ENCODE measurements around the gene ZYG11B. TPM values are rescaled to one million over a fixed set of nuclear protein-coding genes. Genes with fewer than 3 reads are reported as not detected.
"Not testable (repeated sequence)": the region's sequence is repeated elsewhere in the genome, so short reads cannot be mapped to it uniquely, and the experiment has no call there.

ZYG11B gene
- total RNA-seq, 1 donor from 2014 or later = 10.2 TPM

DNA sequence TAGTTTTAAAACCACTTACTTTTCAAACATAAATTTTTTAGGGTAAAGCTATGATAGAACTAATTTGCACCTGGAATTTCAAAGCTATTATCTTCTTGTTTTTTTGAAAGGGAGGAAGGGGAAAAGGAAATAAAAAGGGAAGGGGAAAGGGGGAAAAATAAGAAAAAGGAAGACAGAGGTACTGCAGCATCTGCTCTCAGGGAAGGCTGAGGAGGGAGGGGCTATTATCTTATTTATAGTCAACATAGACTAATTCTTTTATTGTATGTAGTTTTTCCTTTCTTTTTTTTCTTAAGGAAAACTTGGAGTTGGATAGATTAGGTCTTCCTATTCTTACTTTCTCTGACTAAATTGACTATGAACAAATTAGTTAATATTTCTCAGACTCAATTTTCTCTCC is 74.8 kb downstream of the ZYG11B start:
- no peak overlapping the region for H3K27ac Mint-ChIP-seq
- no peaks in the 10 kb centered on the region for H3K9me3 Mint-ChIP-seq
- no peaks in the 10 kb centered on the region for H3K4me1 Mint-ChIP-seq
- no peak overlapping the region for H3K4me3 Mint-ChIP-seq
- no peaks in the 10 kb centered on the region for H3K27me3 Mint-ChIP-seq
- intact Hi-C loops (cut with micrococcal nuclease) = no loop called here
- no peak for DNase-seq
- H3K36me3 Mint-ChIP-seq (ENCODE audit: low read depth) = peaks cover 5% of the 10 kb centered on the region

DNA sequence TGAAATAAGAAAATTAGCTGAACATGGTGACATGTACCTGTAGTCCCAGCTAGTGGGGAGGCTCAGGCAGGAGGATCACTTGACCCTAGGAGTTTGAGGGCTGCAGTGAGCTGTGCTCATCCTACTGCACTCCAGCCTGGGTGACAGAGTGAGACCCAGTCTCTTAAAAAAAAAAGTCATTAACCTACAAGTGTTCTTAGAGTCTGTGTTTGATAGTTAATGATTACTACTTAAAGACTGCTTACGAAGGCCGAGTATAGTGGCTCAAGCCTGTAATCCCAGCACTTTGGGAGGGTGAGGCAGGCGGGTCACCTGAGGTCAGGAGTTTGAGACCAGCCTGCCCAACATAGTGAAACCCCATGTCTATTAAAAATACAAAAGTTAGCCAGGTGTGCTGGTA is 77.8 kb downstream of the ZYG11B start:
- DNase-seq; H3K27ac Mint-ChIP-seq; H3K4me3 Mint-ChIP-seq; H3K36me3 Mint-ChIP-seq (ENCODE audit: low read depth); H3K9me3 Mint-ChIP-seq; intact Hi-C loops (cut with micrococcal nuclease); H3K4me1 Mint-ChIP-seq; H3K27me3 Mint-ChIP-seq: not testable (repeated sequence)

DNA sequence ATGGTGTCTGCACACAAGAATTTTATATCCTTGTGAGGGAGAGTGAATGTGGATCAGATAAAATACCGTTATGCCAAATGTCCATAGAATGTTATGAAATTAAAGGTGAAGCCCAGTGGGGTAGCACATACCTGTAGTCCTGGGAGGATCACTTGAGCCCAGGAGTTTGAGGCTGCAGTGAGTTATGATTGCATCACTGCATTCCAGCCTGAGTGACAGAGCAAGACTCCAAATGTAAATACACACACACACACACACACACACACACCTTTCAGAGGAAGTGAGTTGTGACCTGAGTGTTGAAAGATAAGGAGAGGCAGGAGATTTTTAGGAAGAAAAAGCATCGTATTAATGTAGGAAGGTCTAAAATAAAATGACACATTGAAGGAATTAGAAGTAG is 88.2 kb downstream of the ZYG11B start:
- Mint-ChIP-seq H3K27ac (no peak overlapping the region), H3K27me3 (no peaks in the 10 kb centered on the region), H3K4me3 (no peak overlapping the region), H3K9me3 (no peaks in the 10 kb centered on the region), H3K36me3 (ENCODE audit: low read depth) (peaks cover 12% of the 10 kb centered on the region), H3K4me1 (no peaks in the 10 kb centered on the region)
- DNase-seq = no peak
- intact Hi-C loops (cut with micrococcal nuclease) = no loop called here

DNA sequence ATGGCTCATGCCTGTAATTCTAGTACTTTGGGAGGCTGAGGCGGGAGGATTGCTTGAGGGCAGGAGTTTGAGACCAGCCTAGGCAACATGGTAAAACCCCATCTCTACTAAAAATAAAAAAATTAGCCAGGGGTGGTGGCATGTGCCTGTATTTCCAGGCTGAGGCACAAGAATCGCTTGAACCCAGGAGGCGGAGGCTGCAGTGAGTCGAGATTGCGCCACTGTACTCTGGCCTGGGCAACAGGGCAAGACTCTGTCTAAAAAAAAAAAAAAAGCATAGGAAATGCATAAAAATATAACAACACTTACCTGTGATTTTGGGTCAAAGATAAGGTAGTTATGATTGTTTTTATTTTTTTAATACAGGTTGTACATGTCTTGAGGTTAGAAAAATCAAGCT is 94.6 kb downstream of the ZYG11B start:
- DNase-seq; intact Hi-C loops (cut with micrococcal nuclease); H3K9me3 Mint-ChIP-seq; H3K4me1 Mint-ChIP-seq; H3K27me3 Mint-ChIP-seq; H3K27ac Mint-ChIP-seq; H3K4me3 Mint-ChIP-seq: not testable (repeated sequence)
- H3K36me3 Mint-ChIP-seq (ENCODE audit: low read depth) = peaks cover 13% of the 10 kb centered on the region

DNA sequence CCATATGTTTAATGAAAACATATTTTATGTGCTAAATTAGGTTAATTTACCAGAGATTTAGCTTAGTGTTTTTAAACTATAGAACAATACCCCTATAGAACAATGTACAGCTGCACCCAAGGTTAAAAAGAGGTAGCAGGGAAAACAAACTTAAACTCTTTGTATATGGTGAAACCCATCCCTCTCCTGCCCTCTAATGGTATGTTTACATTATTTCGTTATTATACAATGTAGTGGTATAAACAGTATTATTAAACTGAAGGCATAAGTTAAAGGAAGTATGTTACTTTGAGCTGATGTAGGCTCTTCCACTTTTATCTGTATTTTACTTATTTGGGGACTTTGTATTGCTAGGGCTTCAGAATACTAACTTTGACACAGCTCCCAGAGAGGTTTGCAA is 99.6 kb downstream of the ZYG11B start:
- no peak overlapping the region for H3K27ac Mint-ChIP-seq
- H3K27me3 Mint-ChIP-seq = no peaks in the 10 kb centered on the region
- no peaks in the 10 kb centered on the region for H3K4me1 Mint-ChIP-seq
- H3K4me3 Mint-ChIP-seq = no peak overlapping the region
- intact Hi-C loops (cut with micrococcal nuclease) = loop anchor here (5.0 kb wide), 1 partner anchor 124 kb away; no protein-coding TSS in a partner anchor
- H3K9me3 Mint-ChIP-seq = no peaks in the 10 kb centered on the region
- peaks cover 8% of the 10 kb centered on the region for H3K36me3 Mint-ChIP-seq (ENCODE audit: low read depth)
- no peak for DNase-seq

DNA sequence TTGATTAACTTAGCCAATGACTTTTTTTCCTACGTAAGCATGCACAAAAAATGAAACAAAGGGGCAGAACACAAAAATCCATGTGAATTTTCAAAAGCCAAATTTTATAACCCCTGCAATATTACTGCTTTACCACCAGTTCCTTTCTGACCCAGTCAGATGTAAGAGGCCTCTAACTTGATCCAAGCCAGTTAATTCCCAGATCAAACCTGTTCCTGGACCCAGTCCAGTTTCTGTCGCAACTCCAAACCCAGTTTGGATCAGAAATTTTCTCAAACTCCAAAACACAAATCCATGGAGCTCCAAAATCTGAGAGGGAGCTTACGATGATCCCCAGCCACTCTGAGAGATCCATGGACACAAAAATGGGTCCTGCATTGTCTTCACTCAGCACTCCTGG is 108.5 kb downstream of the ZYG11B start:
- Mint-ChIP-seq H3K36me3 (ENCODE audit: low read depth) (no peaks in the 10 kb centered on the region), H3K9me3 (no peaks in the 10 kb centered on the region), H3K4me3 (no peak overlapping the region), H3K27me3 (peaks cover 4% of the 10 kb centered on the region), H3K27ac (no peak overlapping the region), H3K4me1 (no peaks in the 10 kb centered on the region)
- intact Hi-C loops (cut with micrococcal nuclease) = no loop called here
- no peak for DNase-seq

DNA sequence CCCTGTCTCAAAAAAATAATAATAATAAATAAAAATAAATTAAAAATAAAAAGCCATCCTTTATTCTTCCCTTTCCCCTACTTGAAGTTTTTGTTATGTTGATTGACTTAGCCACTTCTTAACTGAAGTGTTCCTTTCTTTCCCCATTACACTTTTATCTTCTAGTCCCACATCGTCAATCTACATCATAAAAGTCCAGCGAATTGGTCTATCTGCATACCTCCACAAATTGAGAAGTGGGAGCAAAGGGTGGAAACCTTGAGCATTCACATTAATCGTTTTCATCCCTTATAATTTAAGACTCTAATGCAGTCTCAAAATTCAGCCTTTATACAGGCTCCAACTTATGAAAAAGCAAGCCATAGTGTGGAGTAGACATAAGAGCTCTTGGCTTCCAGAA is 109.8 kb downstream of the ZYG11B start:
- intact Hi-C loops (cut with micrococcal nuclease) = no loop called here
- no peak for DNase-seq
- Mint-ChIP-seq H3K9me3 (no peaks in the 10 kb centered on the region), H3K4me3 (no peak overlapping the region), H3K4me1 (peaks cover 2% of the 10 kb centered on the region), H3K36me3 (ENCODE audit: low read depth) (no peaks in the 10 kb centered on the region), H3K27me3 (peaks cover 5% of the 10 kb centered on the region), H3K27ac (no peak overlapping the region)

DNA sequence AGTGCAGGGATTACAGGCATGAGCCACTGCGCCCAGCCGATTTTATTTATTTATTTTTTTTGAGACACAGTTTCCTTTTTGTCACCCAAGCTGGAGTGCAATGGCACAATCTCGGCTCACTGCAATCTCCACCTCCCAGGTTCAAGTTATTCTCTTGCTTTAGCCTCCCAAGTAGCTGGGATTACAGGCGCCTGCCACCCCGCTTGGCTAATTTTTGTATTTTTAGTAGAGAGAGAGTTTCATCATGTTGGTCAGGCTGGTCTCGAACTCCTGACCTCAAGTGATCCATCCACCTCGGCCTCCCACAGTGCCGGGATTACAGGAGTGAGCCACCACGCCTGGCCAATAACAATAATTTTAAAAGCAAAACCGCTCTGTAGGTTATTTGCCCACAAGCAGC is 112.9 kb downstream of the ZYG11B start:
- DNase-seq; H3K36me3 Mint-ChIP-seq (ENCODE audit: low read depth); H3K4me1 Mint-ChIP-seq; H3K4me3 Mint-ChIP-seq; intact Hi-C loops (cut with micrococcal nuclease); H3K27ac Mint-ChIP-seq; H3K9me3 Mint-ChIP-seq: not testable (repeated sequence)
- H3K27me3 Mint-ChIP-seq = peaks cover 19% of the 10 kb centered on the region

DNA sequence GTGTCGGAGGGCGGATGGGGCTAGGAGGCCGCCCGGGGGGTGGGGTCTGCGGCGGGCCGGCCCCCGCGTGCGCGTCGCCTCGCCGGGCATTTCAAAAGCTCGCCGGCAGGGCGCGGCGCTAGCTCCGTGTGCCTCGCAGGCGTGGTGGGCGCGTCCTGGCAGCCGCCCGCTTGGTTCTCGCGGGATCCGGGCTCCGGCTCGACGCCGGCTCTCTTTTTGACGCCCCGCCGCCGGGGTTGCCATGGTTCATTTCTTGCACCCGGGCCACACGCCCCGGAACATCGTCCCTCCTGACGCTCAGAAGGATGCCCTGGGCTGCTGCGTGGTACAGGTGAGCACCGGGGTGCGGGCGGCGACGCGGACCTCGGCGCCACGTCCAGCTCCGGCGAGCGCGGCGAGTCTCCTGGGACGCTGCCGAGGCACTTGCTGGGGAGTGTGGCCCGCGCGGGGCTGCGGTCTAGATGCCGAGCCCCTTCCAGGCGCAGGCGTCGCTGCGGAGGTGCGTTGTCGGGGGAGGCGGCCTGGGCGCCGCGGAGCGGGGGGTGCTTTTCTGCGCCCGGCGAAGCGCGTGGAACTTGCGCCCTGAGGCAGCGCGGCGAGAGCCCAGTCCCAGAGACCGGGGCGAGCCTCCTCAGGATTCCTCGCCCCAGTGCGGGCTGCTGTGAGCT is 116.5 kb downstream of the ZYG11B start, which contains the start of gene ZYG11A:
Gene ZYG11A (plus strand): TSS at position 118 of the 668 bp plus-strand sequence. CDS start 124 bp downstream, at position 242.
- H3K4me3 Mint-ChIP-seq = peak within 1 kb of the TSS; percentile 76
- peak within 1 kb of the TSS; percentile 34 for H3K27ac Mint-ChIP-seq
- peaks cover 8% of the 10 kb centered on the region for H3K4me1 Mint-ChIP-seq
- H3K27me3 Mint-ChIP-seq = peaks cover 27% of the 10 kb centered on the region
- no peaks in the 10 kb centered on the region for H3K9me3 Mint-ChIP-seq
- intact Hi-C loops (cut with micrococcal nuclease) = loop anchor here (5.0 kb wide), 1 partner anchor 140 kb away; no protein-coding TSS in a partner anchor
- no peaks in the 10 kb centered on the region for H3K36me3 Mint-ChIP-seq (ENCODE audit: low read depth)
- DNase-seq = peak; percentile 94

DNA sequence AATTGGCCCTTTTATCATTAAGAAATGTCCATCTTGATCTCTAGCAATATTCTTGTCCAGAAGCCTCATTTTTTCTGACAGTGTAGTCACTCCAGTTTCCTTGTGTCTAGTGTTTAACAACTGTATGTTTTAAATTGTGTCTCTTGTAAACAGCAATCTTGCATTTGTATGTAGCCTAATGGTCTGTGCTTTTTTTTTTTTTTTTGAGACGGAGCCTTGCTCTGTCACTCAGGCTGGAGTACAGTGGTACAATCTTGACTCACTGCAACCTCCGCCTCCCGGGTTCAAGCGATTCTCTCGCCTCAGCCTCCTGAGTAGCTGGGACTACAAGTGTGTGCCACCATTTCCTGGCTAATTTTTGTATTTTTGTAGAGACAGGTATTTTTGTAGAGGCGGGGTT is 118.9 kb downstream of the ZYG11B start:
- H3K4me3 Mint-ChIP-seq; DNase-seq; H3K4me1 Mint-ChIP-seq; intact Hi-C loops (cut with micrococcal nuclease); H3K9me3 Mint-ChIP-seq; H3K36me3 Mint-ChIP-seq (ENCODE audit: low read depth); H3K27ac Mint-ChIP-seq: not testable (repeated sequence)
- peaks cover 27% of the 10 kb centered on the region for H3K27me3 Mint-ChIP-seq

DNA sequence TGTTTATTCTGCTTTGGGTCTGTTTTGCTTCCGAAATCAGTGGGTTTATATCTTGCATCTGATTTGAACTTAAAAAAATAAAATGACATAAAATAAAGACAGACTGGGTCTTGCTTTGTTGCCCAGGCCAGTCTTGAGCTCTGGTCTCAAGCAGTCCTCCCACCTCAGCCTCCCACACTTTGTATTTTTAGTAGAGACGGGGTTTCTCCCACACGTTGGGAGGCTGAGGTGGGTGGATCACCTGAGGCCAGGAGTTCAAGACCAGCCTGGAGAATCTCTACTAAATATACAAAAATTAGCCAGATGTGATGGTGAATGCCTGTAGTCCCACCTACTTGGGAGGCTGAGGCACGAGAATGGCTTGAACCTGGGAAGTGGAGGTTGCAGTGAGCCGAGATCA is 122.2 kb downstream of the ZYG11B start:
- H3K27me3 Mint-ChIP-seq = peaks cover 21% of the 10 kb centered on the region

DNA sequence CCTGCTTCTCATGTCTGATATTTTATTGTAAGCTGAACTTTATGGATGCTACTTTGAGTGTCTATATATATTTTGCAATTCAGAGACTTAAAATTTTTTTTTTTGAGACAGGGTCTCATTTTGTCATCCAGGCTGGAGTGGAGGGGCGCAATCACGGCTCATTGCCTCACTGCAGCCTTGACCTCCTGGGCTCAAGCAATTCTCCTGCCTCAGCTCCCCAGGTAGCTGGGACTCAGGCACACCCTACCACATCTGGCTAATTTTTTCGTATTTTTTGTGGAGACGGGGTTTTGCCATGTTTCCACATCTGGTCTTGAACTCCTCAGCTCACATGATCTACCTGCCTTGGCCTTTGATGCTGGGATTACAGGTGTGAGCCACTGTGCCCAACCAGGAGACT is 124.7 kb downstream of the ZYG11B start:
- Mint-ChIP-seq H3K36me3 (ENCODE audit: low read depth) (no peaks in the 10 kb centered on the region), H3K9me3 (no peaks in the 10 kb centered on the region)
- intact Hi-C loops (cut with micrococcal nuclease) = no loop called here

More for the DNA sequence above, 122.2 kb downstream of the ZYG11B start:
- no peak for DNase-seq
- H3K4me1 Mint-ChIP-seq = peaks cover 5% of the 10 kb centered on the region
- intact Hi-C loops (cut with micrococcal nuclease) = no loop called here
- H3K9me3 Mint-ChIP-seq = no peaks in the 10 kb centered on the region
- H3K27ac Mint-ChIP-seq = no peak overlapping the region
- no peak overlapping the region for H3K4me3 Mint-ChIP-seq
- no peaks in the 10 kb centered on the region for H3K36me3 Mint-ChIP-seq (ENCODE audit: low read depth)

DNA sequence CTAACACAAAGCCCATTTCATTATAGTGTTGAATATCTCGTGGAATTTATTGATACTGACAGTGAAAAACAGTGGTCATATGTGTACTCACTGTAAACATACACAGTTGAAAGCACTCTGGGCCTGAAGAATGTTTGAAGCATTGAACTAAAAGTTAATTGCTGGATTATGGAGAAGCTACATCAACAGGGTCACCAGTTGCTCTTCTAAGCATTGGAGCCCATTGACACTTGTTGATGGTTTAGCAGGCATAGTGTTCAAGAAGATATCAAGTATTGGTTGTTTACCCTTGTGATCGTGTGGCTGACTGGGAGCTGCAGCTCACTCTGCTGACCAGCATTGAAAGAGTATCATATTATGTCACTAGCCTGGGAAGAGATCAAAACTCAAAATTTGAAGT is 126.6 kb downstream of the ZYG11B start:
- no peak overlapping the region for H3K4me3 Mint-ChIP-seq
- no peak for DNase-seq
- no peak overlapping the region for H3K27ac Mint-ChIP-seq

More for the DNA sequence above, 124.7 kb downstream of the ZYG11B start:
- Mint-ChIP-seq H3K27me3 (peaks cover 6% of the 10 kb centered on the region), H3K27ac (no peak overlapping the region), H3K4me1 (no peaks in the 10 kb centered on the region), H3K4me3 (no peak overlapping the region)
- DNase-seq = no peak

DNA sequence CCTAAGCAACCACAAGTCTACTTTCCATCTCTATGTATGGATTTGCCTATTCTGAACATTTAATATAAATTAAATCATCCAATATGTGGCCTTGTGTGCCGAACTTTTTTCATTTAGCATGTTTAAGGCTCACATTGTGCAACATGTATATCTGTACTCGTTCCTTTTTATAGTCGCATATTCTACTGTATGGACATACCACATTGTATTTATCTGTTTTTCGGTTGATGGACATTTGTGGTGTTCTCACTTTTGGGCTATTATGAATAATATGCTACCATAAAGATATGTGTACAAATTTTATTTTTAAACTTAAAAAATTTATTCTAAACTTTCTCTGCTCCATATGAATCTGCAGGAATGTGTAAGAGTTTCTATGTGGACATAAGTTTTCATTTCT is 129.3 kb downstream of the ZYG11B start:
- DNase-seq = no peak
- H3K4me1 Mint-ChIP-seq = no peaks in the 10 kb centered on the region
- H3K4me3 Mint-ChIP-seq = no peak overlapping the region
- H3K27me3 Mint-ChIP-seq = peaks cover 3% of the 10 kb centered on the region
- H3K27ac Mint-ChIP-seq = no peak overlapping the region
- no peaks in the 10 kb centered on the region for H3K36me3 Mint-ChIP-seq (ENCODE audit: low read depth)
- H3K9me3 Mint-ChIP-seq = no peaks in the 10 kb centered on the region
- intact Hi-C loops (cut with micrococcal nuclease) = no loop called here

More for the DNA sequence above, 126.6 kb downstream of the ZYG11B start:
- H3K36me3 Mint-ChIP-seq (ENCODE audit: low read depth) = no peaks in the 10 kb centered on the region
- no peaks in the 10 kb centered on the region for H3K9me3 Mint-ChIP-seq
- intact Hi-C loops (cut with micrococcal nuclease) = no loop called here
- no peaks in the 10 kb centered on the region for H3K4me1 Mint-ChIP-seq
- peaks cover 3% of the 10 kb centered on the region for H3K27me3 Mint-ChIP-seq

DNA sequence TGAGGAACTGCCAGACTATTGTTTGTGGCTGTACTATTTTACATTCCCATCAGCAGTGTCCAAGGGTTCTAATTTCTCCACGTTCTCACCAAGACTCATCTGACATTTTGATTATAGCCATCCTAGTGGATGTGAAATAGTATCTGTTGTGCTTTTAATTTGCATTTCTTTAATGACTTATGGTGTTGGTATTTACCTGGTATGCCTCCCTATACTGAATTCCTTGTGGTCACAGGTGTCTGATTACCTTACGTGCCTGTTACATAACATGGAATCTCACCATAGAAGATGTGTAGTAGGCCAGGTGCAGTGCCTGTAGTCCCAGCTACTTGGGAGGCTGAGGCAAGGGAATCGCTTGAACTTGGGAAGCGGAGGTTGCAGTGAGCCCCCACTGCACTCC is 129.8 kb downstream of the ZYG11B start:
- H3K27ac Mint-ChIP-seq = no peak overlapping the region
- no peaks in the 10 kb centered on the region for H3K4me1 Mint-ChIP-seq
- H3K9me3 Mint-ChIP-seq = no peaks in the 10 kb centered on the region
- H3K36me3 Mint-ChIP-seq (ENCODE audit: low read depth) = no peaks in the 10 kb centered on the region
- no peak for DNase-seq
- intact Hi-C loops (cut with micrococcal nuclease) = no loop called here
- no peak overlapping the region for H3K4me3 Mint-ChIP-seq
- H3K27me3 Mint-ChIP-seq = peaks cover 3% of the 10 kb centered on the region
